LNCAP (cell line): Measurements from ENCODE around the gene PATJ.

Experiments
- CTCF ChIP-seq: fragments of 450-650 bp; IDR thresholded peaks from 2 replicates; pipeline ENCODE4 v1.5.1; 2017; ENCODE audit warnings: mild to moderate bottlenecking

Gene PATJ

GRCh38 chr1:62117018-62117750 is 374.9 kb downstream of the PATJ start:
- no peak for TF ChIP-seq CTCF

GRCh38 chr1:62126579-62127290 is 384.5 kb downstream of the PATJ start:
- no peak for TF ChIP-seq CTCF

- TF ChIP-seq CTCF, result no peak
These were observed 386.5 kb downstream of the PATJ start for GRCh38 chr1:62128745-62129144.

GRCh38 chr1:62131093-62131725 is 388.9 kb downstream of the PATJ start:
- peak; percentile 97 for TF ChIP-seq CTCF

GRCh38 chr1:62138029-62138428 is 395.7 kb downstream of the PATJ start:
- no peak for TF ChIP-seq CTCF

- TF ChIP-seq CTCF, result no peak
These were observed 397.1 kb downstream of the PATJ start for GRCh38 chr1:62139410-62139809.

- no peak for TF ChIP-seq CTCF
These were observed 398.4 kb downstream of the PATJ start for GRCh38 chr1:62140666-62141065.
